SH-SY5Y (cell line): ENCODE results near the gene DNMT3A.

Source experiments
- GATA2 ChIP-seq: IDR thresholded peaks from 2 replicates; pipeline ENCODE4 v1.6.1; 2011; ENCODE audit warnings: mild to moderate bottlenecking, low read depth, low read length
- GATA3 ChIP-seq: IDR thresholded peaks from 2 replicates; pipeline ENCODE4 v1.6.1; 2011; ENCODE audit warnings: low read depth, mild to moderate bottlenecking, low read length, moderate library complexity

DNMT3A gene

GRCh38 chr2:25302758-25303375 lies 38.9 kb downstream of the DNMT3A start:
- TF ChIP-seq GATA2 (no peak), GATA3 (no peak)

GRCh38 chr2:25301453-25302352 lies 40.0 kb downstream of the DNMT3A start:
- no peak for TF ChIP-seq GATA3
- TF ChIP-seq GATA2: no peak

GRCh38 chr2:25300001-25300400 lies 41.7 kb downstream of the DNMT3A start:
- TF ChIP-seq GATA2: no peak
- no peak for TF ChIP-seq GATA3

GRCh38 chr2:25298776-25299431 lies 42.8 kb downstream of the DNMT3A start:
- TF ChIP-seq GATA2 (no peak), GATA3 (no peak)

- TF ChIP-seq GATA2: no peak
- TF ChIP-seq GATA3: no peak
These were observed 44.0 kb downstream of the DNMT3A start for GRCh38 chr2:25297738-25298137.

GRCh38 chr2:25295621-25296020 lies 46.1 kb downstream of the DNMT3A start:
- no peak for TF ChIP-seq GATA2

- TF ChIP-seq GATA3: no peak
These were observed 46.9 kb downstream of the DNMT3A start for GRCh38 chr2:25294573-25295462.

GRCh38 chr2:25293958-25294562 lies 47.7 kb downstream of the DNMT3A start:
- TF ChIP-seq GATA2: no peak
- TF ChIP-seq GATA3: no peak

- no peak for TF ChIP-seq GATA3
- TF ChIP-seq GATA2: peak; percentile 54; the same call in 1 of the 2 replicates
These were observed 48.6 kb downstream of the DNMT3A start for GRCh38 chr2:25293145-25293544.

GRCh38 chr2:25292408-25292807 lies 49.3 kb downstream of the DNMT3A start:
- TF ChIP-seq GATA2 (0 out of 2 replicates have a peak, but pooled peaks have one; percentile 48), GATA3 (no peak)

- TF ChIP-seq GATA2 (peak; percentile 96), GATA3 (no peak)
These were observed 50.8 kb downstream of the DNMT3A start for GRCh38 chr2:25290811-25291495.

- TF ChIP-seq GATA3: no peak
- no peak for TF ChIP-seq GATA2
These were observed 54.8 kb downstream of the DNMT3A start for GRCh38 chr2:25286723-25287483.
